Measurements from ENCODE around the gene MRTFA. TPM values are rescaled to one million over a fixed set of nuclear protein-coding genes. Genes with fewer than 3 reads are reported as not detected.
A peak's percentile ranks its signal among the peaks of the same experiment; 100 is the strongest.

The MRTFA gene
- total RNA-seq, 6 donors from 2014 or later = 47.9 to 178 (median 61.3) TPM

- Histone ChIP-seq H3K27me3 (no peaks in the 10 kb centered on the region), H3K9me3 (no peaks in the 10 kb centered on the region), H3K27ac (no peak overlapping the region), H3K36me3 (no peaks in the 10 kb centered on the region), H3K4me3 (no peak overlapping the region), H3K4me1 (peaks cover 6 to 14% (median 10%) of the 10 kb centered on the region in 4 donors)
- WGBS, 2 donors = 86 to 89% methylated on average over 5 of the region's 5 CpGs
- TF ChIP-seq CTCF (IDR thresholded peaks at IDR 0.05) = no peak
- no peak for TF ChIP-seq POLR2A (IDR thresholded peaks at IDR 0.05)
- TF ChIP-seq POLR2AphosphoS5 (IDR thresholded peaks at IDR 0.05) = no peak
- no peak for TF ChIP-seq EP300 (IDR thresholded peaks at IDR 0.05)
- ATAC-seq (ENCODE audit: low FRiP score in 2 of 2) (no peak), DNase-seq (no peak)
Observed at GRCh38 chr22:40469181-40469580, 167.3 kb downstream of the MRTFA start.

GRCh38 chr22:40468616-40469015 lies 167.9 kb downstream of the MRTFA start:
- Histone ChIP-seq H3K9me3 (no peaks in the 10 kb centered on the region), H3K36me3 (no peaks in the 10 kb centered on the region), H3K4me1 (peaks cover 6 to 18% (median 10%) of the 10 kb centered on the region in 4 donors), H3K27me3 (no peaks in the 10 kb centered on the region), H3K4me3 (no peak overlapping the region), H3K27ac (peak overlapping the region in 1 of 4 donors; percentile 5)
- TF ChIP-seq EP300 (IDR thresholded peaks at IDR 0.05) = no peak
- no peak for TF ChIP-seq CTCF (IDR thresholded peaks at IDR 0.05)
- no peak for TF ChIP-seq POLR2AphosphoS5 (IDR thresholded peaks at IDR 0.05)
- no peak for TF ChIP-seq POLR2A (IDR thresholded peaks at IDR 0.05)
- no peak for ATAC-seq (ENCODE audit: low FRiP score in 2 of 2)
- DNase-seq = no peak

GRCh38 chr22:40466976-40467375 lies 169.5 kb downstream of the MRTFA start:
- Histone ChIP-seq H3K27ac (no peak overlapping the region), H3K36me3 (no peaks in the 10 kb centered on the region), H3K4me3 (no peak overlapping the region), H3K27me3 (no peaks in the 10 kb centered on the region), H3K9me3 (no peaks in the 10 kb centered on the region), H3K4me1 (peaks cover 6 to 18% (median 10%) of the 10 kb centered on the region in 4 donors)
- 78 to 91% methylated on average over 1 of the region's 1 CpG for WGBS, 2 donors
- no peak for DNase-seq
- TF ChIP-seq POLR2A (IDR thresholded peaks at IDR 0.05) (no peak), POLR2AphosphoS5 (IDR thresholded peaks at IDR 0.05) (no peak), CTCF (IDR thresholded peaks at IDR 0.05) (no peak), EP300 (IDR thresholded peaks at IDR 0.05) (no peak)
- ATAC-seq (ENCODE audit: low FRiP score in 2 of 2) = no peak

GRCh38 chr22:40463683-40464082 lies 172.8 kb downstream of the MRTFA start:
- WGBS, 2 donors = 69 to 71% methylated on average over 5 of the region's 5 CpGs
- peak overlapping the region in 2 of 4 donors; percentile 38 to 43 for H3K4me3 ChIP-seq
- peak in 1 of 2 donors; percentile 28 for ATAC-seq (ENCODE audit: low FRiP score in 2 of 2)

More at GRCh38 chr22:40463683-40464082, 172.8 kb downstream of the MRTFA start:
- Histone ChIP-seq H3K9me3 (no peaks in the 10 kb centered on the region), H3K36me3 (peaks cover 0 to 11% (median 2%) of the 10 kb centered on the region in 4 donors), H3K27ac (peak overlapping the region; percentile 52 to 77 (median 64)), H3K4me1 (peaks cover 4 to 28% (median 17%) of the 10 kb centered on the region in 4 donors), H3K27me3 (no peaks in the 10 kb centered on the region)
- DNase-seq = no peak
- TF ChIP-seq POLR2A (IDR thresholded peaks at IDR 0.05) = no peak
- TF ChIP-seq CTCF (IDR thresholded peaks at IDR 0.05) = no peak
